Thoracic aorta (tissue), 2 donors: ENCODE results near the gene ARTN. TPM values are rescaled to one million over a fixed set of nuclear protein-coding genes. Genes with fewer than 3 reads are reported as not detected.

Source experiments
- ATAC-seq: fragments of 150-250 bp; one replicate; pipeline ENCODE4 v1.8.0; 2017; ENCODE audit warnings: low read depth; ENCODE audit not compliant: insufficient number of reproducible peaks, low FRiP score
- DNase-seq: peaks from one replicate; pipeline ENCODE4 v3.0.0-alpha.2; 2020; ENCODE audit warnings: low spot score
- H3K27ac ChIP-seq, 2 donors: fragments of 200-600 bp; sonication (generic); 1 replicate in 1 of 2; 2 replicates in 1 of 2; pipeline ENCODE4 v1.5.1; 2016; ENCODE audit warnings: mild to moderate bottlenecking in 2 of 2, moderate library complexity in 2 of 2
- H3K27me3 ChIP-seq: fragments of 200-600 bp; sonication (generic); replicated peaks from 2 replicates; pipeline ENCODE4 v1.6.0; 2016; ENCODE audit warnings: mild to moderate bottlenecking; ENCODE audit not compliant: insufficient read depth
- H3K36me3 ChIP-seq: fragments of 200-600 bp; sonication (generic); one replicate; pipeline ENCODE4 v1.5.1; 2016
- H3K4me1 ChIP-seq, 2 donors: fragments of 200-600 bp; sonication (generic); 1 replicate in 1 of 2; 2 replicates in 1 of 2; pipeline versions ENCODE4 v1.5.1 to v1.6.0; 2016; ENCODE audit warnings: low read depth in 2 of 2, mild to moderate bottlenecking in 1 of 2; ENCODE audit not compliant: control insufficient read depth in 1 of 2
- H3K4me3 ChIP-seq: fragments of 200-600 bp; sonication (generic); 2 replicates; pipeline ENCODE4 v1.5.1; 2016; ENCODE audit warnings: mild to moderate bottlenecking
- H3K9me3 ChIP-seq: fragments of 200-600 bp; sonication (generic); 2 replicates; pipeline ENCODE4 v1.5.1; 2016
- CTCF ChIP-seq: fragments of 200-600 bp; sonication (generic); IDR thresholded peaks from one replicate; pipeline ENCODE4 v1.5.1; 2019; ENCODE audit warnings: antibody characterized with exemption
- total RNA-seq, 2 donors: library from RNA; depleted of rRNA; stranded (reverse); fragments of >200 nt; gene quantifications; one replicate each; pipeline versions ENCODE4 v1.1.0 to v1.2.3, GENCODE V29; 2016

Gene ARTN
- total RNA-seq, 2 donors from 2014 or later = 3.8 to 6.1 TPM

- Histone ChIP-seq H3K9me3 (no peaks in the 10 kb centered on the region), H3K4me3 (no peak overlapping the region), H3K4me1 (no peaks in the 10 kb centered on the region), H3K36me3 (peaks cover 33% of the 10 kb centered on the region), H3K27ac (no peak overlapping the region), H3K27me3 (no peaks in the 10 kb centered on the region)
- no peak for ATAC-seq
- TF ChIP-seq CTCF = no peak
- no peak for DNase-seq
Measured at GRCh38 chr1:43956234-43956633, 22.6 kb downstream of the ARTN start.

- Histone ChIP-seq H3K4me1 (no peaks in the 10 kb centered on the region), H3K36me3 (peaks cover 37% of the 10 kb centered on the region), H3K27ac (no peak overlapping the region), H3K9me3 (no peaks in the 10 kb centered on the region), H3K27me3 (no peaks in the 10 kb centered on the region), H3K4me3 (no peak overlapping the region)
- DNase-seq (no peak), ATAC-seq (no peak)
- no peak for TF ChIP-seq CTCF
Measured at GRCh38 chr1:43957407-43958040, 23.9 kb downstream of the ARTN start.

GRCh38 chr1:43958351-43959255 is 25.0 kb downstream of the ARTN start:
- no peaks in the 10 kb centered on the region for H3K9me3 ChIP-seq
- no peak for TF ChIP-seq CTCF
- no peak overlapping the region for H3K27ac ChIP-seq
- no peak overlapping the region for H3K4me3 ChIP-seq
- no peaks in the 10 kb centered on the region for H3K4me1 ChIP-seq
- H3K36me3 ChIP-seq = peaks cover 47% of the 10 kb centered on the region
- ATAC-seq (no peak), DNase-seq (no peak)
- no peaks in the 10 kb centered on the region for H3K27me3 ChIP-seq

- no peak for ATAC-seq
Measured at GRCh38 chr1:43960798-43961197, 27.2 kb downstream of the ARTN start.

More at GRCh38 chr1:43960798-43961197, 27.2 kb downstream of the ARTN start:
- H3K27ac ChIP-seq = no peak overlapping the region
- no peaks in the 10 kb centered on the region for H3K4me1 ChIP-seq
- peaks cover 54% of the 10 kb centered on the region for H3K36me3 ChIP-seq
- no peaks in the 10 kb centered on the region for H3K9me3 ChIP-seq
- no peak overlapping the region for H3K4me3 ChIP-seq
- TF ChIP-seq CTCF = no peak
- H3K27me3 ChIP-seq = no peaks in the 10 kb centered on the region
- DNase-seq = no peak
